AG10803 (cell line): ENCODE data around the gene GNGT1.

Source experiments
- DNase-seq: peaks from one replicate; pipeline ENCODE4 v3.0.0; 2010; ENCODE audit warnings: low read depth
- H3K4me3 ChIP-seq: 2 replicates; pipeline ENCODE4 v1.5.1; 2011; ENCODE audit warnings: mild to moderate bottlenecking, low read length, control low read depth
- CTCF ChIP-seq: conservative IDR thresholded peaks from 2 replicates; pipeline ENCODE4 v1.5.1; 2011; ENCODE audit warnings: mild to moderate bottlenecking, low read length, control low read depth, inconsistent platforms

The GNGT1 gene

GRCh38 chr7:93890041-93890463 is 16.3 kb upstream of the GNGT1 start:
- 0 out of 2 replicates have a peak, but pooled peaks have one; percentile 0 for TF ChIP-seq CTCF
- DNase-seq = peak; percentile 55
- H3K4me3 ChIP-seq = peak overlapping the region; percentile 71

GRCh38 chr7:93890464-93891068 is 15.8 kb upstream of the GNGT1 start, which contains the start of gene TFPI2:
Gene TFPI2, minus strand, starts transcription at chr7:93890753. Its CDS starts 75 bp downstream, at chr7:93890678.
- H3K4me3 ChIP-seq = peak within 1 kb of the TSS; percentile 71
- peak; percentile 29 for TF ChIP-seq CTCF
- DNase-seq = peak; percentile 49

GRCh38 chr7:93894426-93894825 is 11.9 kb upstream of the GNGT1 start:
- no peak overlapping the region for H3K4me3 ChIP-seq
- TF ChIP-seq CTCF = no peak
- no peak for DNase-seq

- no peak for TF ChIP-seq CTCF
- peak; percentile 35 for DNase-seq
- H3K4me3 ChIP-seq = no peak overlapping the region
These were observed 11.3 kb upstream of the GNGT1 start for GRCh38 chr7:93894966-93895640.

GRCh38 chr7:93895859-93896600 is 10.3 kb upstream of the GNGT1 start:
- DNase-seq = no peak
- TF ChIP-seq CTCF = no peak

GRCh38 chr7:93897680-93898079 is 8.7 kb upstream of the GNGT1 start:
- TF ChIP-seq CTCF = no peak
- DNase-seq = no peak
- no peak overlapping the region for H3K4me3 ChIP-seq

More at GRCh38 chr7:93895859-93896600, 10.3 kb upstream of the GNGT1 start:
- H3K4me3 ChIP-seq = no peak overlapping the region
